Measurements from ENCODE around the gene MCC.

The MCC gene

DNA sequence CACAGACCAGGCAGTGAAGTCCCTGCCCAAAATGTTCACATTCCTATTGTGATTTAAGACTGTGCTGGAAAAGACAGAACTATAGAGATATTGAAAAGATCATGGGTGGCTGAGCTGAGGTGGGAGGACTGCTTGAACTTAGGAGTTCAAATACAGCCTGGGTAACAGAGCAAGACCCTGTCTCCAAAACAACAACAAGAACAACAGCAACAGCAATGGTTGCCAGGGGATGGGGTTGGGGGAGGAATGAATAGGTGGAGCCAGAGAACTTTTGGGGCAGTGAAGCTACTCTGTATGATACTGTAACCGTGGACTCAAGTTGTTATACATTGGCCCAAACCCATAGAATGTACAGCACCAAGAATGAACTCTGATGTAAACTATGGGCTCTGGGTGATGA, 423.4 kb downstream of the MCC start:
- H3K36me3 ChIP-seq (ENCODE audit: control insufficient read depth in 2 of 2, insufficient read depth in 2 of 2, low read length in 2 of 2) = no peaks in the 10 kb centered on the region

DNA sequence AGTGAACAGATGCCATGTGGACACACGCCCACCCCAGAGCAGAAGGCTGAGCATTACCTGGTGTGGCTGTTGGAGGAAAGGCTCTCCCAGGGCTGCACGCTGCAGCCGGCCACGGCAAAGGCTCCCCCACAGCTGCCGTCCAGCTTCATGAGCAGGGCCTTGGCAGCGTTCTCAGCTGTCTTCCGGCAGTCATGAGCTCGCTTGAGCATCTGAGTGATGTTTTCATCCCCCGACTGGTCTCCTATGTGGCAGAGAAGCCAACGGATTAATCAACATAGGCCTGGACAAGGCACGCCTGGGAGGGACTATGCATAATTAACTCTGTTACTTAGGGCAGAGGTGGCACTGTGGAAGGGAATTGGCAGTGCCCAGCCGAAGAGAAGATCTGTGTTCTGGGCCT, 424.3 kb downstream of the MCC start:
- H3K4me1 ChIP-seq (ENCODE audit: control insufficient read depth in 2 of 2, insufficient read depth in 2 of 2, low read length in 2 of 2) = no peaks in the 10 kb centered on the region
- no peak overlapping the region for H3K4me3 ChIP-seq (ENCODE audit: low read length in 2 of 2)
- no peaks in the 10 kb centered on the region for H3K9me3 ChIP-seq (ENCODE audit: control insufficient read depth in 2 of 2, low read length in 2 of 2)
- no peaks in the 10 kb centered on the region for H3K27me3 ChIP-seq (ENCODE audit: control insufficient read depth in 2 of 2, insufficient read depth in 2 of 2, low read length in 2 of 2)
- no peaks in the 10 kb centered on the region for H3K36me3 ChIP-seq (ENCODE audit: control insufficient read depth in 2 of 2, insufficient read depth in 2 of 2, low read length in 2 of 2)
- H3K9ac ChIP-seq (ENCODE audit: low read depth in 1 of 2, low read length in 2 of 2) = no peak overlapping the region
- no peak overlapping the region for H3K27ac ChIP-seq (ENCODE audit: low read depth in 2 of 2, low read length in 2 of 2)

More for the DNA sequence above, 423.4 kb downstream of the MCC start:
- Histone ChIP-seq H3K4me3 (ENCODE audit: low read length in 2 of 2) (no peak overlapping the region), H3K9ac (ENCODE audit: low read depth in 1 of 2, low read length in 2 of 2) (no peak overlapping the region), H3K27me3 (ENCODE audit: control insufficient read depth in 2 of 2, insufficient read depth in 2 of 2, low read length in 2 of 2) (no peaks in the 10 kb centered on the region), H3K4me1 (ENCODE audit: control insufficient read depth in 2 of 2, insufficient read depth in 2 of 2, low read length in 2 of 2) (no peaks in the 10 kb centered on the region), H3K27ac (ENCODE audit: low read depth in 2 of 2, low read length in 2 of 2) (no peak overlapping the region), H3K9me3 (ENCODE audit: control insufficient read depth in 2 of 2, low read length in 2 of 2) (no peaks in the 10 kb centered on the region)

DNA sequence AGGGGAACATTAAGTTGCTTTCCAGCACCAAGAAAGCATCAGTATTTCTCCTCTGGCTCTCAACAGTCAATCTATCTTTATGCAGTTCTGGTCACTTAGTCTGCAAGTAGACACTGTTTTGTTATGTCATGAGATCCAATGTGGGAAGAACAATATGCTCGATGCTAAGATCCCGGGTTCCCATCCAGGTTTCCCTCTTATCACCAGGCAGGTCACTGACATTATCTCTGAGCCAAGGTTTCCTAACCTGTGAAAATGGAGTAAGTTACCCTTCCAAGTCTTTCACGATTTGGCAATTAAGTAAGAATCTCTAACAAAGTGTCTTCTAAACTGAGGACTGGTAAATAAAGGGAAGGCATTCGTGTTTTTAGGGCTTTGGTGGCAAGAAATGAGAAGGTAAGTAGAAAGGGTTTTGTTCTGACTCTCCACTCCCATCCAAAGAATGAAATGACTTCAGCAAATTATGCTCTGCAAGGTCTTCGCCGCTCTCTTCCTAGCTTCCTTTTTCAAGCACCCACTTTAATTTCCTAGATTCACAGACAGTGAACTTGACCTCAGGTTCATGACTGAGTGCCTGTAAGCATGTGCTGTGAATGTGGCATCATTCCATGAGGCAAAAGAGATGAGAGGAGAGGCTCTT, 425.3 kb downstream of the MCC start:
- no peak overlapping the region for H3K9ac ChIP-seq (ENCODE audit: low read depth in 1 of 2, low read length in 2 of 2)
- no peaks in the 10 kb centered on the region for H3K36me3 ChIP-seq (ENCODE audit: control insufficient read depth in 2 of 2, insufficient read depth in 2 of 2, low read length in 2 of 2)
- H3K27ac ChIP-seq (ENCODE audit: low read depth in 2 of 2, low read length in 2 of 2) = no peak overlapping the region
- no peaks in the 10 kb centered on the region for H3K27me3 ChIP-seq (ENCODE audit: control insufficient read depth in 2 of 2, insufficient read depth in 2 of 2, low read length in 2 of 2)
- H3K9me3 ChIP-seq (ENCODE audit: control insufficient read depth in 2 of 2, low read length in 2 of 2) = no peaks in the 10 kb centered on the region
- no peaks in the 10 kb centered on the region for H3K4me1 ChIP-seq (ENCODE audit: control insufficient read depth in 2 of 2, insufficient read depth in 2 of 2, low read length in 2 of 2)
- H3K4me3 ChIP-seq (ENCODE audit: low read length in 2 of 2) = no peak overlapping the region

DNA sequence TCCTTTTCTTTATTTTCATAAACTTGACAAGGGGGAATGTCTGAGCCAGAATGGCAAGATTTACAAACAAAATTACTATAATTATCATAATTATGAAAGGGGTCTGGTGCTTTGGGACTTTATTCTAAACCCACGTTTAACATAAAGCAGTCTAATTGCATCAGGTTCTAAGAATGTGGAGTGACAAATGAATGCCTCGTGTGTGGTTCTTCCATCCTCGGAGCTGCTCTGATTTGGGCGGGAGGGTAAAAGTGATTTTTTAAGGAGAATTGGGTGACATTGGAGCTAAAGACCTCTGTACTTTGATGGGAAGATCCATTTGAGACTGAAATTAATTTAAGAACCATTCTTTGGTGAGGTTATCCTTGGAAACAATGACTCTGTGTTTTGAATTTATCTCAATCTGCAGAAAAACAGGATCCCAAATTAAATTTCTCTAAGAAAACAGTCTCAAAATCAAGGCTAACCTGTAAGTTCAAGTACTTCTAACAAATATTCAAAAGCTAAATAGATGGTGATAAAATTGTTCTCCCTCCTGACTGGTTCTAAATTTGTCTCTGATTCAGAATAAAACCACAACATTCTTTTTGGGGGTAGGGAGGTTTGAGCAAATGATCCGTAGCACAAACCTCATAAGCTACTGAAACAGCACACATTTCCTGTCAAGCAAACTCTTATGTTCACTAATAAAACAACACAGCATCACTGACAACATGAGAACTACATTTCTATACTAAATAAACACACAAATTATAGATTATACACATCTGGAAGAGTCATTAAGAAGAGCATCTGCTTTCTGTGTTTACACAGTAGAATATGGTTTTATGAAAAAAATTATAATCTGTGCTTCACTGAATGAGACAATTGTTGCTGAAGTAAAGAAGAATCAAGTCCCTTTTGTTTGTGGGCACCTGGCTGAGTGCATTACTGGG, 426.1 kb downstream of the MCC start:
- no peaks in the 10 kb centered on the region for H3K27me3 ChIP-seq (ENCODE audit: control insufficient read depth in 2 of 2, insufficient read depth in 2 of 2, low read length in 2 of 2)
- H3K9ac ChIP-seq (ENCODE audit: low read depth in 1 of 2, low read length in 2 of 2) = no peak overlapping the region
- H3K4me1 ChIP-seq (ENCODE audit: control insufficient read depth in 2 of 2, insufficient read depth in 2 of 2, low read length in 2 of 2) = no peaks in the 10 kb centered on the region
- H3K9me3 ChIP-seq (ENCODE audit: control insufficient read depth in 2 of 2, low read length in 2 of 2) = no peaks in the 10 kb centered on the region
- no peaks in the 10 kb centered on the region for H3K36me3 ChIP-seq (ENCODE audit: control insufficient read depth in 2 of 2, insufficient read depth in 2 of 2, low read length in 2 of 2)
- H3K27ac ChIP-seq (ENCODE audit: low read depth in 2 of 2, low read length in 2 of 2) = no peak overlapping the region
- H3K4me3 ChIP-seq (ENCODE audit: low read length in 2 of 2) = no peak overlapping the region

GRCh38 chr5:113060408-113061025, 427.7 kb downstream of the MCC start:
- Histone ChIP-seq H3K4me3 (ENCODE audit: low read length in 2 of 2) (no peak overlapping the region), H3K27me3 (ENCODE audit: control insufficient read depth in 2 of 2, insufficient read depth in 2 of 2, low read length in 2 of 2) (no peaks in the 10 kb centered on the region), H3K9ac (ENCODE audit: low read depth in 1 of 2, low read length in 2 of 2) (no peak overlapping the region), H3K36me3 (ENCODE audit: control insufficient read depth in 2 of 2, insufficient read depth in 2 of 2, low read length in 2 of 2) (no peaks in the 10 kb centered on the region), H3K27ac (ENCODE audit: low read depth in 2 of 2, low read length in 2 of 2) (no peak overlapping the region), H3K4me1 (ENCODE audit: control insufficient read depth in 2 of 2, insufficient read depth in 2 of 2, low read length in 2 of 2) (no peaks in the 10 kb centered on the region), H3K9me3 (ENCODE audit: control insufficient read depth in 2 of 2, low read length in 2 of 2) (no peaks in the 10 kb centered on the region)

GRCh38 chr5:113059232-113060040, 428.8 kb downstream of the MCC start:
- Histone ChIP-seq H3K9me3 (ENCODE audit: control insufficient read depth in 2 of 2, low read length in 2 of 2) (no peaks in the 10 kb centered on the region), H3K9ac (ENCODE audit: low read depth in 1 of 2, low read length in 2 of 2) (no peak overlapping the region), H3K4me1 (ENCODE audit: control insufficient read depth in 2 of 2, insufficient read depth in 2 of 2, low read length in 2 of 2) (no peaks in the 10 kb centered on the region), H3K36me3 (ENCODE audit: control insufficient read depth in 2 of 2, insufficient read depth in 2 of 2, low read length in 2 of 2) (no peaks in the 10 kb centered on the region), H3K4me3 (ENCODE audit: low read length in 2 of 2) (no peak overlapping the region), H3K27ac (ENCODE audit: low read depth in 2 of 2, low read length in 2 of 2) (no peak overlapping the region), H3K27me3 (ENCODE audit: control insufficient read depth in 2 of 2, insufficient read depth in 2 of 2, low read length in 2 of 2) (no peaks in the 10 kb centered on the region)

DNA sequence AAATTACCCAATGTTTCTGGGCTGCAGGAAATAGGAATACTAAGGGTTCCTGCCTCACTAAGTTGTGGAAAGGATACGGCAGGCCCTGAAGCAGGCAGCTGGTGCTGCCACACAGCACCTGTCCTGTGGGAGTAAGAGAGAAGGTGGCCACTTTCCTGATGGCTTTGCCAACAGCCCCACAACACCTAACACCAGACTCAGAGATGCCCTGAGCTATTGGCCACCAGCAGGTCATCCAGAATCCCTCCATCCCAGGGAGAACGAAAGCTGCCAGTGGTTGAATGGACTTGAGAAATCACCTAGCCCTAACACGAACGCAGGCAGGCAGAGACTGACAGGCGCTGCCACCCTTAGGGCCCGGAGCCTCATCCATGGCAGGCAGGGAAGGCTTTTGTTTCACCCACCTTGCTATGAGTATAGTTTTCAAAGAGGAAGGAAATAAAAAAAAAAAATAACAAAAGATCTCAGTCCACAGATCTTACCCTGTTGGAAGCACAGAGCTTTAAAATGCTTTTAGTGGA, 429.5 kb downstream of the MCC start:
- H3K27ac ChIP-seq (ENCODE audit: low read depth in 2 of 2, low read length in 2 of 2) = no peak overlapping the region
- H3K27me3 ChIP-seq (ENCODE audit: control insufficient read depth in 2 of 2, insufficient read depth in 2 of 2, low read length in 2 of 2) = no peaks in the 10 kb centered on the region
- no peak overlapping the region for H3K4me3 ChIP-seq (ENCODE audit: low read length in 2 of 2)
- no peaks in the 10 kb centered on the region for H3K4me1 ChIP-seq (ENCODE audit: control insufficient read depth in 2 of 2, insufficient read depth in 2 of 2, low read length in 2 of 2)
- H3K9me3 ChIP-seq (ENCODE audit: control insufficient read depth in 2 of 2, low read length in 2 of 2) = no peaks in the 10 kb centered on the region
- H3K36me3 ChIP-seq (ENCODE audit: control insufficient read depth in 2 of 2, insufficient read depth in 2 of 2, low read length in 2 of 2) = no peaks in the 10 kb centered on the region
- no peak overlapping the region for H3K9ac ChIP-seq (ENCODE audit: low read depth in 1 of 2, low read length in 2 of 2)

DNA sequence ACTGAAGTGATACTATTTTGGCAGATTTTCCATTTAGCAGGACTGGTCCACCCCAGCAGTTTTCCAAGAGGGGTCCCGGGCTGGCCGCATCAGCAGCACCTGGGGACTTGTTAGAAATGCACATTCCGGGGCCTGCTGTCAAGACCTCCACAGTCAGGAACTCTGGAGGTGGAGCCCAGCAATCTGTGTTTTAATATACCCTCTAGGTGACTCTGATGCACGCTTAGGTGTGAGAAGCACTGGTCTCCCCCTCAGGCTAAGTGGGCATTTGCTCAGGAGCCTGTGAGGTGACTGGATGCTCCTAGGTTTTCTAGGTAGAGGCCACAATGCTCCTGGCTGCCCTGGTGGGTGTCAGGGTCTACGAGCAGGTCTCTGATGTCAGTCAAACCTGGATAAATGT, 430.0 kb downstream of the MCC start:
- H3K27ac ChIP-seq (ENCODE audit: low read depth in 2 of 2, low read length in 2 of 2) = no peak overlapping the region
- no peak overlapping the region for H3K9ac ChIP-seq (ENCODE audit: low read depth in 1 of 2, low read length in 2 of 2)
- H3K9me3 ChIP-seq (ENCODE audit: control insufficient read depth in 2 of 2, low read length in 2 of 2) = no peaks in the 10 kb centered on the region
- H3K4me1 ChIP-seq (ENCODE audit: control insufficient read depth in 2 of 2, insufficient read depth in 2 of 2, low read length in 2 of 2) = no peaks in the 10 kb centered on the region
- H3K4me3 ChIP-seq (ENCODE audit: low read length in 2 of 2) = no peak overlapping the region
- no peaks in the 10 kb centered on the region for H3K36me3 ChIP-seq (ENCODE audit: control insufficient read depth in 2 of 2, insufficient read depth in 2 of 2, low read length in 2 of 2)
- no peaks in the 10 kb centered on the region for H3K27me3 ChIP-seq (ENCODE audit: control insufficient read depth in 2 of 2, insufficient read depth in 2 of 2, low read length in 2 of 2)

- Histone ChIP-seq H3K27me3 (ENCODE audit: control insufficient read depth in 2 of 2, insufficient read depth in 2 of 2, low read length in 2 of 2) (no peaks in the 10 kb centered on the region), H3K36me3 (ENCODE audit: control insufficient read depth in 2 of 2, insufficient read depth in 2 of 2, low read length in 2 of 2) (no peaks in the 10 kb centered on the region), H3K27ac (ENCODE audit: low read depth in 2 of 2, low read length in 2 of 2) (no peak overlapping the region), H3K9ac (ENCODE audit: low read depth in 1 of 2, low read length in 2 of 2) (no peak overlapping the region), H3K9me3 (ENCODE audit: control insufficient read depth in 2 of 2, low read length in 2 of 2) (no peaks in the 10 kb centered on the region), H3K4me3 (ENCODE audit: low read length in 2 of 2) (no peak overlapping the region), H3K4me1 (ENCODE audit: control insufficient read depth in 2 of 2, insufficient read depth in 2 of 2, low read length in 2 of 2) (no peaks in the 10 kb centered on the region)
Measured at GRCh38 chr5:113057557-113057984, 430.7 kb downstream of the MCC start.

All from mucosa of rectum (tissue), 2 donors.